B cell (primary cell): ENCODE results near the gene ERBB3. TPM values are rescaled to one million over a fixed set of nuclear protein-coding genes. Genes with fewer than 3 reads are reported as not detected.

Source experiments
- ATAC-seq: fragments of 200-7000 bp; cut with Tn5 transposase; one replicate; pipeline ENCODE4 v1.10.0; 2021; ENCODE audit warnings: low read depth, mild to moderate bottlenecking, moderate number of reproducible peaks, moderate library complexity
- CTCF ChIA-PET: fragments of 350-600 bp; sonication (Branson Sonifier 250); formaldehyde crosslinking; loops from one replicate; lab custom pipeline; 2021; ENCODE audit warnings: antibody characterized with exemption, inconsistent platforms; lab: Charles Lee
- POLR2A ChIA-PET: fragments of 350-600 bp; sonication (Branson Sonifier 250); formaldehyde crosslinking; loops from one replicate; lab custom pipeline; 2021; ENCODE audit warnings: antibody characterized with exemption; lab: Charles Lee
- DNase-seq: peaks from one replicate; pipeline ENCODE4 v3.0.0; 2013
- H2AFZ ChIP-seq: 2 replicates; pipeline ENCODE4 v1.6.1; 2012; ENCODE audit warnings: mild to moderate bottlenecking, low read depth, low read length; ENCODE audit not compliant: insufficient read depth, poor library complexity, severe bottlenecking
- H3K27ac ChIP-seq, 2 donors: 1 replicate in 1 of 2; 2 replicates in 1 of 2; pipeline ENCODE4 v1.5.1; 2012 to 2013; ENCODE audit warnings: low read length in 2 of 2, mild to moderate bottlenecking in 2 of 2, moderate library complexity in 1 of 2
- H3K27me3 ChIP-seq, 4 experiments: fragments of 200-600 bp in 1 of 4; sonication (generic) in 1 of 4; replicated peaks in 1 of 4; 1 replicate in 2 of 4; 2 replicates in 2 of 4; pipeline versions ENCODE4 v1.6.1 to v1.7.0; 2013 to 2016; ENCODE audit warnings: low read length in 3 of 4, mild to moderate bottlenecking in 2 of 4, mixed read lengths in 1 of 4, moderate library complexity in 1 of 4; ENCODE audit not compliant: insufficient read depth in 4 of 4, control insufficient read depth in 3 of 4; ENCODE audit errors: control extremely low read depth in 1 of 4
- H3K36me3 ChIP-seq, 2 experiments: replicated peaks in 1 of 2; 1 replicate in 1 of 2; 2 replicates in 1 of 2; pipeline versions ENCODE4 v1.6.1 to v1.7.1; 2013; ENCODE audit warnings: low read length in 1 of 2; ENCODE audit not compliant: insufficient read depth in 2 of 2, control insufficient read depth in 1 of 2; ENCODE audit errors: control extremely low read depth in 1 of 2, extremely low read depth in 1 of 2
- H3K4me1 ChIP-seq, 2 donors: fragments of 200-600 bp in 1 of 2; sonication (generic) in 1 of 2; 1 replicate in 1 of 2; 2 replicates in 1 of 2; pipeline versions ENCODE4 v1.5.1 to v1.6.1; 2013 to 2017; ENCODE audit warnings: low read length in 2 of 2; ENCODE audit not compliant: control insufficient read depth in 2 of 2, insufficient read depth in 2 of 2
- H3K4me2 ChIP-seq: replicated peaks from 2 replicates; pipeline ENCODE3; 2012; ENCODE audit warnings: mild to moderate bottlenecking, low read depth, low read length; ENCODE audit not compliant: poor library complexity, severe bottlenecking
- H3K4me3 ChIP-seq, 5 experiments: fragments of 200-600 bp in 1 of 5; sonication (generic) in 1 of 5; 1 replicate in 3 of 5; 2 replicates in 2 of 5; pipeline versions ENCODE4 v1.5.1 to v1.7.0; 2011 to 2016; ENCODE audit warnings: low read length in 4 of 5, mild to moderate bottlenecking in 4 of 5, low read depth in 2 of 5, control low read depth in 1 of 5, moderate library complexity in 1 of 5; ENCODE audit not compliant: insufficient read depth in 1 of 5; ENCODE audit errors: control extremely low read depth in 1 of 5, extremely low read depth in 1 of 5
- H3K79me2 ChIP-seq: fragments of 200-600 bp; sonication (generic); one replicate; pipeline ENCODE4 v1.6.0; 2016; ENCODE audit warnings: low read length; ENCODE audit not compliant: control insufficient read depth, insufficient read depth
- H3K9ac ChIP-seq: fragments of 200-600 bp; sonication (generic); 2 replicates; pipeline ENCODE4 v1.6.1; 2017; ENCODE audit warnings: mild to moderate bottlenecking, low read length, moderate library complexity
- H3K9me3 ChIP-seq, 3 donors: one replicate each; pipeline versions ENCODE4 v1.6.1 to v1.7.1; 2013; ENCODE audit warnings: low read length in 2 of 3; ENCODE audit not compliant: control insufficient read depth in 2 of 3, insufficient read depth in 1 of 3; ENCODE audit errors: control extremely low read depth in 1 of 3
- H4K20me1 ChIP-seq: 2 replicates; pipeline ENCODE4 v1.6.0; 2012; ENCODE audit warnings: mild to moderate bottlenecking, low read length; ENCODE audit not compliant: insufficient read depth, control insufficient read depth, poor library complexity, severe bottlenecking
- H3K27ac Mint-ChIP-seq: one replicate; pipeline ENCODE4 v1.8.0; 2021; ENCODE audit warnings: mixed read lengths
- H3K27me3 Mint-ChIP-seq: one replicate; pipeline ENCODE4 v1.8.0; 2021; ENCODE audit warnings: mixed read lengths
- H3K4me1 Mint-ChIP-seq: one replicate; pipeline ENCODE4 v1.8.0; 2021; ENCODE audit warnings: mixed read lengths
- H3K4me3 Mint-ChIP-seq: one replicate; pipeline ENCODE4 v1.8.0; 2021; ENCODE audit warnings: mixed read lengths
- H3K9me3 Mint-ChIP-seq: one replicate; pipeline ENCODE4 v1.8.0; 2022; ENCODE audit warnings: mixed read lengths; ENCODE audit not compliant: insufficient read depth
- EZH2 ChIP-seq: IDR thresholded peaks from 2 replicates; pipeline ENCODE4 v1.6.1; 2012; ENCODE audit warnings: borderline replicate concordance, low read depth, mild to moderate bottlenecking, moderate library complexity, low read length; ENCODE audit not compliant: insufficient read depth, poor library complexity, severe bottlenecking
- WGBS: methylation state at CpG from one replicate; pipeline ENCODE4 v1.1.5; 2013; ENCODE audit warnings: missing lambda C conversion rate; ENCODE audit not compliant: insufficient coverage; 5-methylcytosine and 5-hydroxymethylcytosine counted together
- intact Hi-C: fragments of 100-400 bp; cut with micrococcal nuclease; formaldehyde crosslinking; loops from one replicate; pipeline ENCODE4 v1.10.0; 2022
- polyA plus RNA-seq: library from polyadenylated mRNA; depleted of rRNA; stranded (reverse); fragments of >200 nt; gene quantifications from 2 replicates; pipeline ENCODE4 v1.2.3, GENCODE V29; 2012
- total RNA-seq, 2 donors: library from RNA; stranded (reverse); fragments of 120-200 nt in 1 of 2; gene quantifications; 1 replicate in 1 of 2; 2 replicates in 1 of 2; pipeline versions ENCODE4 v1.2.3 to v1.2.4, GENCODE V29; 2013 to 2022
- TF ChIP-seq, protein P1 (sequence below): fragments of 200-600 bp; IDR thresholded peaks from one replicate; pipeline ENCODE4 v1.8.0; 2022; ENCODE audit warnings: antibody characterized with exemption, mild to moderate bottlenecking

Gene ERBB3
- total and polyA plus RNA-seq, 2 donors (not counting 1 experiment from before 2014, with no cell fraction given), result 0.10 TPM; not detected in 1

- Histone ChIP-seq H3K9ac (no peak overlapping the region), H3K27me3 (no peaks in the 10 kb centered on the region), H3K27ac (no peak overlapping the region), H3K4me2 (no peak overlapping the region), H3K4me3 (no peak overlapping the region), H4K20me1 (no peaks in the 10 kb centered on the region), H3K4me1 (no peaks in the 10 kb centered on the region), H3K79me2 (no peaks in the 10 kb centered on the region), H3K36me3 (peaks cover 0 to 2% of the 10 kb centered on the region in 2 experiments), H3K9me3 (no peaks in the 10 kb centered on the region), H2AFZ (no peak overlapping the region)
- ChIA-PET POLR2A (no interaction called here), CTCF (interaction anchor here (1.6 kb wide), 1 partner anchor 36 kb away, joined by 4 read pairs; no protein-coding TSS in a partner anchor)
- DNase-seq (no peak), ATAC-seq (no peak)
- H3K27ac Mint-ChIP-seq, result no peak overlapping the region
- no peaks in the 10 kb centered on the region for H3K9me3 Mint-ChIP-seq
- no peaks in the 10 kb centered on the region for H3K27me3 Mint-ChIP-seq
- H3K4me3 Mint-ChIP-seq, result no peak overlapping the region
- H3K4me1 Mint-ChIP-seq, result no peaks in the 10 kb centered on the region
- no peak for TF ChIP-seq EZH2
- TF ChIP-seq, protein P1, sequence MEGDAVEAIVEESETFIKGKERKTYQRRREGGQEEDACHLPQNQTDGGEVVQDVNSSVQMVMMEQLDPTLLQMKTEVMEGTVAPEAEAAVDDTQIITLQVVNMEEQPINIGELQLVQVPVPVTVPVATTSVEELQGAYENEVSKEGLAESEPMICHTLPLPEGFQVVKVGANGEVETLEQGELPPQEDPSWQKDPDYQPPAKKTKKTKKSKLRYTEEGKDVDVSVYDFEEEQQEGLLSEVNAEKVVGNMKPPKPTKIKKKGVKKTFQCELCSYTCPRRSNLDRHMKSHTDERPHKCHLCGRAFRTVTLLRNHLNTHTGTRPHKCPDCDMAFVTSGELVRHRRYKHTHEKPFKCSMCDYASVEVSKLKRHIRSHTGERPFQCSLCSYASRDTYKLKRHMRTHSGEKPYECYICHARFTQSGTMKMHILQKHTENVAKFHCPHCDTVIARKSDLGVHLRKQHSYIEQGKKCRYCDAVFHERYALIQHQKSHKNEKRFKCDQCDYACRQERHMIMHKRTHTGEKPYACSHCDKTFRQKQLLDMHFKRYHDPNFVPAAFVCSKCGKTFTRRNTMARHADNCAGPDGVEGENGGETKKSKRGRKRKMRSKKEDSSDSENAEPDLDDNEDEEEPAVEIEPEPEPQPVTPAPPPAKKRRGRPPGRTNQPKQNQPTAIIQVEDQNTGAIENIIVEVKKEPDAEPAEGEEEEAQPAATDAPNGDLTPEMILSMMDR, result no peak
- 67% methylated on average over 1 of the region's 1 CpG for WGBS
- intact Hi-C loops, result no loop called here
Measured at GRCh38 chr12:56031987-56032386, 48.0 kb upstream of the ERBB3 start.

GRCh38 chr12:56034586-56035332, 45.2 kb upstream of the ERBB3 start:
- Histone ChIP-seq H3K79me2 (no peaks in the 10 kb centered on the region), H3K4me1 (no peaks in the 10 kb centered on the region), H3K36me3 (peaks cover 0 to 2% of the 10 kb centered on the region in 2 experiments), H2AFZ (no peak overlapping the region), H3K27me3 (no peaks in the 10 kb centered on the region), H3K9ac (no peak overlapping the region), H3K4me2 (no peak overlapping the region), H3K4me3 (no peak overlapping the region), H3K27ac (no peak overlapping the region), H3K9me3 (no peaks in the 10 kb centered on the region), H4K20me1 (no peaks in the 10 kb centered on the region)
- Mint-ChIP-seq H3K27ac (no peak overlapping the region), H3K27me3 (no peaks in the 10 kb centered on the region), H3K4me1 (no peaks in the 10 kb centered on the region), H3K4me3 (no peak overlapping the region), H3K9me3 (no peaks in the 10 kb centered on the region)
- WGBS, result 91% methylated on average over 20 of the region's 21 CpGs
- DNase-seq, result no peak
- ChIA-PET POLR2A (interaction anchor here (0.6 kb wide), 1 partner anchor 1737 kb away, joined by 3 read pairs; the partner anchor contains the start of gene METTL1), CTCF (interaction anchor here (0.7 to 1.0 kb wide), 2 partner anchors 39 to 296 kb away, joined by 3 to 4 read pairs; no protein-coding TSS in a partner anchor)
- no peak for TF ChIP-seq EZH2
- TF ChIP-seq, protein P1, result no peak
- no peak for ATAC-seq
- intact Hi-C loops, result no loop called here
